HEK293 (cell line): ENCODE data around the gene YBX3.

Experiments used
- GLI2 ChIP-seq: fragments of 450-650 bp; formaldehyde crosslinking; IDR thresholded peaks from 2 replicates; pipeline ENCODE4; 2017; ENCODE audit warnings: missing biosample characterization, missing genetic modification characterization, low read depth, borderline replicate concordance
- GLIS2 ChIP-seq: fragments of 450-650 bp; formaldehyde crosslinking; IDR thresholded peaks from 2 replicates; pipeline ENCODE4 v1.5.1; 2016; ENCODE audit warnings: missing biosample characterization, missing genetic modification characterization
- INSM2 ChIP-seq: fragments of 450-650 bp; formaldehyde crosslinking; IDR thresholded peaks from 2 replicates; pipeline ENCODE4 v1.5.1; 2016; ENCODE audit warnings: missing biosample characterization, missing genetic modification characterization
- KLF16 ChIP-seq: fragments of 450-650 bp; formaldehyde crosslinking; IDR thresholded peaks from 2 replicates; pipeline ENCODE4 v1.5.1; 2017; ENCODE audit warnings: missing biosample characterization, missing genetic modification characterization
- OSR2 ChIP-seq: fragments of 450-650 bp; formaldehyde crosslinking; IDR thresholded peaks from 2 replicates; pipeline ENCODE4 v1.5.1; 2016; ENCODE audit warnings: missing biosample characterization, missing genetic modification characterization
- SALL2 ChIP-seq: fragments of 450-650 bp; formaldehyde crosslinking; IDR thresholded peaks from 2 replicates; pipeline ENCODE4 v1.5.0; 2017; ENCODE audit warnings: missing biosample characterization, mild to moderate bottlenecking, missing genetic modification characterization, borderline replicate concordance
- SETDB1 ChIP-seq: IDR thresholded peaks from one replicate; pipeline ENCODE4 v1.6.1; 2017; ENCODE audit warnings: mild to moderate bottlenecking, low read length, moderate library complexity, mixed read lengths; ENCODE audit not compliant: insufficient read length
- WT1 ChIP-seq: fragments of 450-650 bp; formaldehyde crosslinking; IDR thresholded peaks from 2 replicates; pipeline ENCODE4 v1.5.1; 2016; ENCODE audit warnings: missing biosample characterization, missing genetic modification characterization
- ZBTB48 ChIP-seq: fragments of 450-650 bp; formaldehyde crosslinking; IDR thresholded peaks from 2 replicates; pipeline ENCODE4 v1.5.1; 2016; ENCODE audit warnings: missing biosample characterization, missing genetic modification characterization
- ZBTB8A ChIP-seq: fragments of 450-650 bp; formaldehyde crosslinking; IDR thresholded peaks from 2 replicates; pipeline ENCODE4 v1.5.1; 2016; ENCODE audit warnings: missing biosample characterization, missing genetic modification characterization
- ZFP69B ChIP-seq: fragments of 450-650 bp; formaldehyde crosslinking; IDR thresholded peaks from 2 replicates; pipeline ENCODE4 v1.5.1; 2016; ENCODE audit warnings: missing biosample characterization, missing genetic modification characterization
- ZNF133 ChIP-seq: fragments of 450-650 bp; formaldehyde crosslinking; IDR thresholded peaks from 2 replicates; pipeline ENCODE4 v1.5.1; 2016; ENCODE audit warnings: missing biosample characterization, missing genetic modification characterization
- ZNF157 ChIP-seq: fragments of 450-650 bp; formaldehyde crosslinking; IDR thresholded peaks from 2 replicates; pipeline ENCODE4 v1.5.1; 2016; ENCODE audit warnings: missing biosample characterization, missing genetic modification characterization
- ZNF175 ChIP-seq: fragments of 450-650 bp; formaldehyde crosslinking; IDR thresholded peaks from 2 replicates; pipeline ENCODE4 v1.5.1; 2016; ENCODE audit warnings: missing biosample characterization, missing genetic modification characterization
- ZNF221 ChIP-seq: fragments of 450-650 bp; formaldehyde crosslinking; IDR thresholded peaks from 2 replicates; pipeline ENCODE4 v1.5.1; 2017; ENCODE audit warnings: missing biosample characterization, missing genetic modification characterization, borderline replicate concordance
- ZNF335 ChIP-seq: fragments of 450-650 bp; formaldehyde crosslinking; conservative IDR thresholded peaks from 2 replicates; pipeline ENCODE4 v1.5.1; 2016; ENCODE audit warnings: missing biosample characterization, missing genetic modification characterization
- ZNF426 ChIP-seq: fragments of 450-650 bp; formaldehyde crosslinking; IDR thresholded peaks from 2 replicates; pipeline ENCODE4 v1.5.1; 2017; ENCODE audit warnings: missing biosample characterization, missing genetic modification characterization, mild to moderate bottlenecking, inconsistent platforms, moderate library complexity
- ZNF544 ChIP-seq: fragments of 450-650 bp; formaldehyde crosslinking; IDR thresholded peaks from 2 replicates; pipeline ENCODE4 v1.5.0; 2017; ENCODE audit warnings: missing biosample characterization, missing genetic modification characterization
- ZNF549 ChIP-seq: fragments of 450-650 bp; IDR thresholded peaks from 2 replicates; pipeline ENCODE4 v1.5.1; 2018; ENCODE audit warnings: missing biosample characterization, missing genetic modification characterization, mild to moderate bottlenecking, inconsistent platforms, moderate library complexity
- ZNF585B ChIP-seq: fragments of 450-650 bp; formaldehyde crosslinking; IDR thresholded peaks from 2 replicates; pipeline ENCODE4 v1.5.1; 2016; ENCODE audit warnings: missing biosample characterization, missing genetic modification characterization
- ZNF596 ChIP-seq: fragments of 450-650 bp; IDR thresholded peaks from 2 replicates; pipeline ENCODE4 v1.5.0; 2018; ENCODE audit warnings: missing biosample characterization, mild to moderate bottlenecking, missing genetic modification characterization, moderate library complexity
- ZNF610 ChIP-seq: fragments of 450-650 bp; formaldehyde crosslinking; IDR thresholded peaks from 2 replicates; pipeline ENCODE4 v1.5.1; 2016; ENCODE audit warnings: missing biosample characterization, missing genetic modification characterization, borderline replicate concordance
- ZNF626 ChIP-seq: fragments of 450-650 bp; sonication (Bioruptor Pico); formaldehyde crosslinking; IDR thresholded peaks from 2 replicates; pipeline ENCODE4 v1.5.1; 2018; ENCODE audit warnings: missing biosample characterization, missing genetic modification characterization, inconsistent platforms
- ZNF704 ChIP-seq: fragments of 450-650 bp; formaldehyde crosslinking; IDR thresholded peaks from 2 replicates; pipeline ENCODE4 v1.5.1; 2016; ENCODE audit warnings: missing biosample characterization, missing genetic modification characterization
- ZNF792 ChIP-seq: fragments of 450-650 bp; formaldehyde crosslinking; IDR thresholded peaks from 2 replicates; pipeline ENCODE4 v1.5.1; 2016; ENCODE audit warnings: missing biosample characterization, missing genetic modification characterization
- TF ChIP-seq, protein P1 (sequence below): fragments of 450-650 bp; formaldehyde crosslinking; IDR thresholded peaks from 2 replicates; pipeline ENCODE4 v1.5.1; 2016; ENCODE audit warnings: missing biosample characterization, missing genetic modification characterization
- TF ChIP-seq, protein P2 (sequence below): fragments of 450-650 bp; IDR thresholded peaks from 2 replicates; pipeline ENCODE4 v1.5.1; 2018; ENCODE audit warnings: missing biosample characterization, missing genetic modification characterization
- TF ChIP-seq, protein P3 (sequence below): fragments of 450-650 bp; formaldehyde crosslinking; IDR thresholded peaks from 2 replicates; pipeline ENCODE4; 2016; ENCODE audit warnings: missing biosample characterization, missing genetic modification characterization

YBX3 gene

GRCh38 chr12:10716704-10717315 lies 6.3 kb downstream of the YBX3 start (continued):
- TF ChIP-seq, protein P1, sequence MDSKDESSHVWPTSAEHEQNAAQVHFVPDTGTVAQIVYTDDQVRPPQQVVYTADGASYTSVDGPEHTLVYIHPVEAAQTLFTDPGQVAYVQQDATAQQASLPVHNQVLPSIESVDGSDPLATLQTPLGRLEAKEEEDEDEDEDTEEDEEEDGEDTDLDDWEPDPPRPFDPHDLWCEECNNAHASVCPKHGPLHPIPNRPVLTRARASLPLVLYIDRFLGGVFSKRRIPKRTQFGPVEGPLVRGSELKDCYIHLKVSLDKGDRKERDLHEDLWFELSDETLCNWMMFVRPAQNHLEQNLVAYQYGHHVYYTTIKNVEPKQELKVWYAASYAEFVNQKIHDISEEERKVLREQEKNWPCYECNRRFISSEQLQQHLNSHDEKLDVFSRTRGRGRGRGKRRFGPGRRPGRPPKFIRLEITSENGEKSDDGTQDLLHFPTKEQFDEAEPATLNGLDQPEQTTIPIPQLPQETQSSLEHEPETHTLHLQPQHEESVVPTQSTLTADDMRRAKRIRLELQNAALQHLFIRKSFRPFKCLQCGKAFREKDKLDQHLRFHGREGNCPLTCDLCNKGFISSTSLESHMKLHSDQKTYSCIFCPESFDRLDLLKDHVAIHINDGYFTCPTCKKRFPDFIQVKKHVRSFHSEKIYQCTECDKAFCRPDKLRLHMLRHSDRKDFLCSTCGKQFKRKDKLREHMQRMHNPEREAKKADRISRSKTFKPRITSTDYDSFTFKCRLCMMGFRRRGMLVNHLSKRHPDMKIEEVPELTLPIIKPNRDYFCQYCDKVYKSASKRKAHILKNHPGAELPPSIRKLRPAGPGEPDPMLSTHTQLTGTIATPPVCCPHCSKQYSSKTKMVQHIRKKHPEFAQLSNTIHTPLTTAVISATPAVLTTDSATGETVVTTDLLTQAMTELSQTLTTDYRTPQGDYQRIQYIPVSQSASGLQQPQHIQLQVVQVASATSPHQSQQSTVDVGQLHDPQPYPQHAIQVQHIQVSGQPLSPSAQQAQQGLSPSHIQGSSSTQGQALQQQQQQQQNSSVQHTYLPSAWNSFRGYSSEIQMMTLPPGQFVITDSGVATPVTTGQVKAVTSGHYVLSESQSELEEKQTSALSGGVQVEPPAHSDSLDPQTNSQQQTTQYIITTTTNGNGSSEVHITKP, result peak; percentile 50
- TF ChIP-seq OSR2 (tag by site-specific recombination), result peak; percentile 96
- TF ChIP-seq ZNF626 (tag by site-specific recombination), result no peak
- TF ChIP-seq KLF16, result peak; percentile 23; the same call in 1 of the 2 replicates
- TF ChIP-seq, protein P2, sequence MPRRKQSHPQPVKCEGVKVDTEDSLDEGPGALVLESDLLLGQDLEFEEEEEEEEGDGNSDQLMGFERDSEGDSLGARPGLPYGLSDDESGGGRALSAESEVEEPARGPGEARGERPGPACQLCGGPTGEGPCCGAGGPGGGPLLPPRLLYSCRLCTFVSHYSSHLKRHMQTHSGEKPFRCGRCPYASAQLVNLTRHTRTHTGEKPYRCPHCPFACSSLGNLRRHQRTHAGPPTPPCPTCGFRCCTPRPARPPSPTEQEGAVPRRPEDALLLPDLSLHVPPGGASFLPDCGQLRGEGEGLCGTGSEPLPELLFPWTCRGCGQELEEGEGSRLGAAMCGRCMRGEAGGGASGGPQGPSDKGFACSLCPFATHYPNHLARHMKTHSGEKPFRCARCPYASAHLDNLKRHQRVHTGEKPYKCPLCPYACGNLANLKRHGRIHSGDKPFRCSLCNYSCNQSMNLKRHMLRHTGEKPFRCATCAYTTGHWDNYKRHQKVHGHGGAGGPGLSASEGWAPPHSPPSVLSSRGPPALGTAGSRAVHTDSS (tag by site-specific recombination), result no peak
- TF ChIP-seq SALL2 (tag by site-specific recombination), result no peak
- peak; percentile 78 for TF ChIP-seq ZNF596
- TF ChIP-seq ZNF157, result no peak
- peak; percentile 59; the same call in 1 of the 2 replicates for TF ChIP-seq WT1 (tag by site-specific recombination)
- TF ChIP-seq ZNF549 (tag by site-specific recombination), result no peak
- TF ChIP-seq, protein P3, sequence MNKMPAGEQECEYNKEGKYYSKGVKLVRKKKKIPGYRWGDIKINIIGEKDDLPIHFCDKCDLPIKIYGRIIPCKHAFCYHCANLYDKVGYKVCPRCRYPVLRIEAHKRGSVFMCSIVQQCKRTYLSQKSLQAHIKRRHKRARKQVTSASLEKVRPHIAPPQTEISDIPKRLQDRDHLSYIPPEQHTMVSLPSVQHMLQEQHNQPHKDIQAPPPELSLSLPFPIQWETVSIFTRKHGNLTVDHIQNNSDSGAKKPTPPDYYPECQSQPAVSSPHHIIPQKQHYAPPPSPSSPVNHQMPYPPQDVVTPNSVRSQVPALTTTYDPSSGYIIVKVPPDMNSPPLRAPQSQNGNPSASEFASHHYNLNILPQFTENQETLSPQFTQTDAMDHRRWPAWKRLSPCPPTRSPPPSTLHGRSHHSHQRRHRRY (tag by site-specific recombination), result no peak
- TF ChIP-seq ZNF704 (tag by site-specific recombination), result no peak
- TF ChIP-seq ZNF426 (tag by site-specific recombination), result no peak
- no peak for TF ChIP-seq ZNF585B (tag by site-specific recombination)
- TF ChIP-seq GLIS2 (tag by site-specific recombination), result no peak
- TF ChIP-seq ZNF544 (tag by site-specific recombination), result no peak
- no peak for TF ChIP-seq SETDB1
- peak; percentile 38 for TF ChIP-seq ZBTB8A (tag by site-specific recombination)
- no peak for TF ChIP-seq ZNF175 (tag by site-specific recombination)
- peak; percentile 35; the same call in 1 of the 2 replicates for TF ChIP-seq INSM2 (tag by site-specific recombination)
- TF ChIP-seq ZNF610, result no peak
- TF ChIP-seq ZNF792 (tag by site-specific recombination), result no peak
- no peak for TF ChIP-seq ZNF133 (tag by site-specific recombination)
- TF ChIP-seq ZNF335 (tag by site-specific recombination), result peak; percentile 64
- TF ChIP-seq ZBTB48 (tag by site-specific recombination), result 0 out of 2 replicates have a peak, but pooled peaks have one; percentile 31
- TF ChIP-seq GLI2, result no peak
- no peak for TF ChIP-seq ZNF221 (tag by site-specific recombination)
- peak; percentile 59; the same call in 1 of the 2 replicates for TF ChIP-seq ZFP69B (tag by site-specific recombination)
